Measurements from ENCODE around the gene SETD1A.

GRCh38 chr16:31025339-31025738 lies 67.8 kb downstream of the SETD1A start:
- TF ChIP-seq POLR2AphosphoS5 (IDR thresholded peaks at IDR 0.05; ENCODE audit: low read depth, low read length) (no peak), TAF1 (IDR thresholded peaks at IDR 0.05; ENCODE audit: low read depth, low read length) (no peak), SPI1 (IDR thresholded peaks at IDR 0.05; ENCODE audit: low read depth, low read length) (no peak), PAX5 (IDR thresholded peaks at IDR 0.05; ENCODE audit: insufficient read depth, low read length, severe bottlenecking) (no peak), POLR2A (IDR thresholded peaks at IDR 0.05; ENCODE audit: low read depth, low read length) (no peak)
